Endothelial cell of umbilical vein (primary cell): ENCODE data around the gene CDKL4. TPM values are rescaled to one million over a fixed set of nuclear protein-coding genes. Genes with fewer than 3 reads are reported as not detected.

Experiments
- BruUV-seq: library from RNA; stranded (reverse); fragments of 400-500 nt; replicated peaks from 2 replicates; lab custom pipeline; 2021; lab: Mats Ljungman, UMichigan
- CTCF ChIA-PET: fragments of 300-600, 350-600 bp; sonication (Branson Sonifier 250); formaldehyde crosslinking; loops from one replicate; lab custom pipeline; 2021; ENCODE audit warnings: antibody characterized with exemption, inconsistent platforms; lab: Charles Lee
- POLR2A ChIA-PET: fragments of 300-600, 350-600 bp; sonication (Branson Sonifier 250); formaldehyde crosslinking; loops from one replicate; lab custom pipeline; 2021; ENCODE audit warnings: antibody characterized with exemption, inconsistent platforms; lab: Charles Lee
- DNase-seq: peaks from one replicate; pipeline ENCODE4 v3.0.0-alpha.2; 2011; ENCODE audit warnings: low read depth, low spot score
- FAIRE-seq: peaks from 2 replicates; lab custom pipeline; 2011; peaks lifted over from hg19 to GRCh38; lab: Jason Lieb, UNC
- H2AFZ ChIP-seq: 2 replicates; pipeline ENCODE4 v1.6.0; 2012; ENCODE audit warnings: low read depth, low read length, control low read depth, inconsistent platforms
- H3K27ac ChIP-seq: 2 replicates; pipeline ENCODE4 v1.5.1; 2011; ENCODE audit warnings: low read depth, mild to moderate bottlenecking, control low read depth, low read length, moderate library complexity; ENCODE audit not compliant: insufficient read depth
- H3K27me3 ChIP-seq, 2 experiments: 2 replicates each; pipeline versions ENCODE4 v1.6.0 to v1.6.1; 2011; ENCODE audit warnings: low read length in 2 of 2, mixed read lengths in 1 of 2; ENCODE audit not compliant: control insufficient read depth in 2 of 2, insufficient read depth in 2 of 2
- H3K36me3 ChIP-seq, 2 experiments: 2 replicates in 1 of 2; 3 replicates in 1 of 2; pipeline ENCODE4 v1.5.1; 2011; ENCODE audit warnings: low read length in 2 of 2, mild to moderate bottlenecking in 1 of 2, moderate library complexity in 1 of 2; ENCODE audit not compliant: control insufficient read depth in 2 of 2, insufficient read depth in 2 of 2; ENCODE audit errors: extremely low read depth in 1 of 2
- H3K4me1 ChIP-seq: 3 replicates; pipeline ENCODE4 v1.5.1; 2011; ENCODE audit warnings: mild to moderate bottlenecking, low read length; ENCODE audit not compliant: control insufficient read depth, insufficient read depth; ENCODE audit errors: extremely low read depth
- H3K4me2 ChIP-seq: 2 replicates; pipeline ENCODE4 v1.6.1; 2011; ENCODE audit warnings: low read length, control low read depth, mixed read lengths; ENCODE audit not compliant: insufficient read depth
- H3K4me3 ChIP-seq, 3 experiments: fragments of 200-600 bp in 1 of 3; sonication (generic), shearing (Covaris generic) in 1 of 3; replicated peaks in 1 of 3; 2 replicates each; pipeline ENCODE4 v1.5.1; 2011 to 2016; ENCODE audit warnings: control low read depth in 3 of 3, low read length in 3 of 3, mild to moderate bottlenecking in 2 of 3, inconsistent platforms in 1 of 3, low read depth in 1 of 3, moderate library complexity in 1 of 3; ENCODE audit not compliant: insufficient read depth in 1 of 3
- H3K79me2 ChIP-seq: 2 replicates; pipeline ENCODE4 v1.6.0; 2012; ENCODE audit warnings: low read length, inconsistent platforms; ENCODE audit not compliant: control insufficient read depth, insufficient read depth
- H3K9ac ChIP-seq: replicated peaks from 2 replicates; pipeline ENCODE3; 2011; ENCODE audit warnings: low read length, control low read depth; ENCODE audit not compliant: insufficient read depth; ENCODE audit errors: extremely low read depth
- H3K9me1 ChIP-seq: replicated peaks from 3 replicates; pipeline ENCODE4 v1.6.0; 2011; ENCODE audit warnings: mild to moderate bottlenecking, low read length; ENCODE audit not compliant: control insufficient read depth, insufficient read depth; ENCODE audit errors: extremely low read depth
- H3K9me3 ChIP-seq: replicated peaks from 2 replicates; pipeline ENCODE4 v1.5.1; 2012; ENCODE audit warnings: low read length, inconsistent platforms; ENCODE audit not compliant: control insufficient read depth, insufficient read depth
- H4K20me1 ChIP-seq: replicated peaks from 2 replicates; pipeline ENCODE3; 2011; ENCODE audit warnings: mild to moderate bottlenecking, low read length; ENCODE audit not compliant: control insufficient read depth, insufficient read depth; ENCODE audit errors: extremely low read depth
- CTCF ChIP-seq, 2 donors: IDR thresholded peaks; 1 replicate in 1 of 2; 2 replicates in 1 of 2; pipeline ENCODE4 v1.5.1; 2011; ENCODE audit warnings: low read length in 2 of 2, mild to moderate bottlenecking in 2 of 2, moderate library complexity in 2 of 2, control low read depth in 1 of 2, inconsistent platforms in 1 of 2, low read depth in 1 of 2; ENCODE audit not compliant: insufficient read depth in 1 of 2; ENCODE audit errors: extremely low read depth in 1 of 2
- EZH2 ChIP-seq: IDR thresholded peaks from 2 replicates; pipeline ENCODE4 v1.6.1; 2012; ENCODE audit warnings: borderline replicate concordance, low read depth, mild to moderate bottlenecking, moderate library complexity, low read length, inconsistent platforms; ENCODE audit not compliant: severe bottlenecking
- FOS ChIP-seq: IDR thresholded peaks from 2 replicates; pipeline ENCODE4 v1.6.1; 2011; ENCODE audit warnings: mild to moderate bottlenecking, low read length, moderate library complexity, borderline replicate concordance; ENCODE audit not compliant: insufficient read depth
- GATA2 ChIP-seq: IDR thresholded peaks from 2 replicates; pipeline ENCODE4 v1.7.0; 2011; ENCODE audit warnings: low read depth, mild to moderate bottlenecking, moderate library complexity, mixed read lengths, low read length; ENCODE audit not compliant: insufficient read length, insufficient read depth
- JUN ChIP-seq: IDR thresholded peaks from 2 replicates; pipeline ENCODE4 v1.6.1; 2011; ENCODE audit warnings: borderline replicate concordance, low read depth; ENCODE audit not compliant: insufficient read length, insufficient read depth
- MYC ChIP-seq: IDR thresholded peaks from one replicate; pipeline ENCODE4 v1.6.1; 2011; ENCODE audit warnings: mild to moderate bottlenecking, low read depth, low read length
- POLR2A ChIP-seq: IDR thresholded peaks from 2 replicates; pipeline ENCODE4 v1.6.1; 2012; ENCODE audit warnings: low read depth, mild to moderate bottlenecking, control low read depth, low read length
- POLR2AphosphoS5 ChIP-seq: IDR thresholded peaks from 2 replicates; pipeline ENCODE4 v1.6.1; 2012; ENCODE audit warnings: low read depth, mild to moderate bottlenecking, control low read depth, low read length, moderate library complexity; ENCODE audit not compliant: insufficient read depth
- dilution Hi-C: fragments of 300-500 bp; cut with MboI; formaldehyde crosslinking; loops from one replicate; pipeline ENCODE4 v1.15.0; 2019; ENCODE audit warnings: low sequenced_read_pairs; ENCODE audit not compliant: extremely low pct_ligation_motif_present
- intact Hi-C: fragments of 100-400 bp; cut with micrococcal nuclease; formaldehyde crosslinking; loops from one replicate; pipeline ENCODE4 v1.10.0; 2022
- polyA plus RNA-seq, 4 experiments: library from polyadenylated mRNA; depleted of rRNA in 3 of 4; stranded (reverse) in 3 of 4; unstranded in 1 of 4; fragments of >200 nt; gene quantifications; 2 replicates each; pipeline versions ENCODE4 v1.2.1 to v1.2.3, GENCODE V29; 2011 to 2012; ENCODE audit warnings: missing spikeins in 1 of 4
- total RNA-seq: library from RNA; stranded (reverse); gene quantifications from 2 replicates; pipeline ENCODE4 v1.2.3, GENCODE V29; 2021
- TF ChIP-seq, protein P1 (sequence below): IDR thresholded peaks from 2 replicates; pipeline ENCODE4 v1.6.1; 2011; ENCODE audit not compliant: insufficient read depth, insufficient read length

CDKL4 gene
- total and polyA plus RNA-seq, 2 donors (not counting 3 experiments of a cell fraction or from before 2014, with no cell fraction given): 0.17 to 0.75 TPM

GRCh38 chr2:39210846-39211245, 32.9 kb downstream of the CDKL4 start:
- no peaks in the 10 kb centered on the region for H3K4me1 ChIP-seq
- POLR2A ChIA-PET: no interaction called here

More at GRCh38 chr2:39210846-39211245, 32.9 kb downstream of the CDKL4 start:
- H3K36me3 ChIP-seq: no peaks in the 10 kb centered on the region
- no peaks in the 10 kb centered on the region for H3K27me3 ChIP-seq
- no peak overlapping the region for H3K9ac ChIP-seq
- H3K27ac ChIP-seq: no peak overlapping the region
- H3K79me2 ChIP-seq: no peaks in the 10 kb centered on the region
- CTCF ChIA-PET: interaction anchor here (1.2 to 2.0 kb wide), 4 partner anchors 17 to 263 kb away, joined by 3 to 7 read pairs (median 4); partner anchors contain the start of gene SOS1
- no peak for FAIRE-seq
- dilution Hi-C loops: no loop called here
- intact Hi-C loops: no loop called here
- H3K4me3 ChIP-seq: no peak overlapping the region
- no peak overlapping the region for H3K4me2 ChIP-seq
- H3K9me3 ChIP-seq: no peaks in the 10 kb centered on the region
- no TSS peak for BruUV-seq
- H3K9me1 ChIP-seq: no peaks in the 10 kb centered on the region
- no peak overlapping the region for H2AFZ ChIP-seq
- no peaks in the 10 kb centered on the region for H4K20me1 ChIP-seq
- TF ChIP-seq CTCF (IDR thresholded peaks at IDR 0.05; ENCODE audit: extremely low read depth in 1 of 2, insufficient read depth in 1 of 2, low read depth in 1 of 2, low read length in 2 of 2) (no peak), FOS (no peak), EZH2 (no peak), GATA2 (no peak), JUN (no peak), POLR2A (no peak), MYC (no peak), POLR2AphosphoS5 (no peak)
- TF ChIP-seq, protein P1, sequence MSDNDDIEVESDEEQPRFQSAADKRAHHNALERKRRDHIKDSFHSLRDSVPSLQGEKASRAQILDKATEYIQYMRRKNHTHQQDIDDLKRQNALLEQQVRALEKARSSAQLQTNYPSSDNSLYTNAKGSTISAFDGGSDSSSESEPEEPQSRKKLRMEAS: no peak
- no peak for DNase-seq
